GM23338 (cell line): Measurements from ENCODE around the gene PCSK1. TPM values are rescaled to one million over a fixed set of nuclear protein-coding genes. Genes with fewer than 3 reads are reported as not detected.

Experiments
- ATAC-seq: fragments of 200-7000 bp; cut with Tn5 transposase; 3 replicates; pipeline ENCODE4 v1.9.1; 2020
- DNase-seq: peaks from one replicate; pipeline ENCODE4 v3.0.0-alpha.2; 2015; ENCODE audit warnings: low spot score
- H2AFZ ChIP-seq: fragments of 200-600 bp; sonication (generic); 2 replicates; pipeline ENCODE4 v1.8.0; 2016; ENCODE audit warnings: antibody characterized with exemption, mild to moderate bottlenecking, moderate library complexity
- H3F3A ChIP-seq: fragments of 200-600 bp; sonication (generic); replicated peaks from 2 replicates; pipeline ENCODE4 v1.8.0; 2017; ENCODE audit warnings: antibody characterized with exemption, mixed run types, low read depth
- H3K27ac ChIP-seq: fragments of 200-600 bp; sonication (generic); 2 replicates; pipeline ENCODE4 v1.6.1; 2016; ENCODE audit warnings: low read depth
- H3K27me3 ChIP-seq: fragments of 200-600 bp; sonication (generic); 2 replicates; pipeline ENCODE4 v1.8.0; 2016; ENCODE audit warnings: mild to moderate bottlenecking, mixed run types, moderate library complexity; ENCODE audit not compliant: insufficient read depth
- H3K36me3 ChIP-seq: fragments of 200-600 bp; sonication (generic); 2 replicates; pipeline ENCODE4 v1.8.0; 2016; ENCODE audit warnings: mild to moderate bottlenecking; ENCODE audit not compliant: insufficient read depth
- H3K4me1 ChIP-seq: fragments of 200-600 bp; sonication (generic); 2 replicates; pipeline ENCODE4 v1.8.0; 2016; ENCODE audit warnings: mild to moderate bottlenecking, moderate library complexity; ENCODE audit not compliant: insufficient read depth
- H3K4me2 ChIP-seq: fragments of 200-600 bp; sonication (generic); 2 replicates; pipeline ENCODE4 v1.7.1; 2017; ENCODE audit warnings: mixed run types
- H3K4me3 ChIP-seq: fragments of 200-600 bp; sonication (generic); 2 replicates; pipeline ENCODE4 v1.6.1; 2016; ENCODE audit warnings: mixed run types
- H3K79me2 ChIP-seq: fragments of 200-600 bp; sonication (generic); replicated peaks from 2 replicates; pipeline ENCODE4 v1.8.0; 2017; ENCODE audit warnings: mild to moderate bottlenecking; ENCODE audit not compliant: insufficient read depth
- H3K9me2 ChIP-seq: fragments of 200-600 bp; sonication (generic); 2 replicates; pipeline ENCODE4 v1.8.0; 2017; ENCODE audit not compliant: insufficient read depth
- H4K20me1 ChIP-seq: fragments of 200-600 bp; sonication (generic); replicated peaks from 2 replicates; pipeline ENCODE4 v1.8.0; 2017; ENCODE audit warnings: mild to moderate bottlenecking; ENCODE audit not compliant: insufficient read depth
- H3K27ac Mint-ChIP-seq: 2 replicates; pipeline ENCODE4 v1.8.0; 2020; ENCODE audit warnings: inconsistent platforms, mild to moderate bottlenecking, moderate library complexity, mixed read lengths
- H3K27me3 Mint-ChIP-seq: 3 replicates; pipeline ENCODE4 v1.8.0; 2022; ENCODE audit warnings: low read depth, mild to moderate bottlenecking, moderate library complexity, mixed read lengths, inconsistent platforms; ENCODE audit not compliant: insufficient read depth, poor library complexity
- H3K36me3 Mint-ChIP-seq: 3 replicates; pipeline ENCODE4 v1.8.0; 2021; ENCODE audit warnings: low read depth, mild to moderate bottlenecking, inconsistent platforms, moderate library complexity, mixed read lengths
- H3K4me1 Mint-ChIP-seq: 3 replicates; pipeline ENCODE4 v1.8.0; 2020; ENCODE audit warnings: mild to moderate bottlenecking, inconsistent platforms, mixed read lengths
- H3K4me3 Mint-ChIP-seq: 3 replicates; pipeline ENCODE4 v1.8.0; 2021; ENCODE audit warnings: moderate library complexity, mild to moderate bottlenecking, inconsistent platforms, mixed read lengths
- H3K9me3 Mint-ChIP-seq: 3 replicates; pipeline ENCODE4 v1.8.0; 2020; ENCODE audit warnings: moderate library complexity, mild to moderate bottlenecking, inconsistent platforms, mixed read lengths
- CREB1 ChIP-seq: fragments of 250-450 bp; sonication (Bioruptor Pico); IDR thresholded peaks from 2 replicates; pipeline ENCODE4 v1.5.0; 2020; ENCODE audit warnings: low read depth, mild to moderate bottlenecking, moderate library complexity
- EZH2phosphoT487 ChIP-seq: fragments of 200-600 bp; sonication (generic); IDR thresholded peaks from one replicate; pipeline ENCODE4 v1.8.1; 2018; ENCODE audit warnings: antibody characterized with exemption; ENCODE audit not compliant: unreplicated experiment
- JUNB ChIP-seq: IDR thresholded peaks from one replicate; pipeline ENCODE4 v1.6.1; 2016; ENCODE audit warnings: antibody characterized with exemption; ENCODE audit not compliant: unreplicated experiment
- POLR2AphosphoS5 ChIP-seq: IDR thresholded peaks from 2 replicates; pipeline ENCODE4 v1.6.1; 2016; ENCODE audit warnings: antibody characterized with exemption, low read depth
- ZNF114 ChIP-seq: fragments of 250-450 bp; sonication (Bioruptor Pico); IDR thresholded peaks from 2 replicates; pipeline ENCODE4 v1.5.0; 2020; ENCODE audit warnings: mild to moderate bottlenecking, moderate library complexity
- polyA plus RNA-seq: library from polyadenylated mRNA; unstranded; fragments of >200 nt; fragmentation: Nextera tagmentation; extraction: Ambion mirVana; gene quantifications from 2 replicates; pipeline ENCODE4 v1.2.1, GENCODE V29; 2016
- total RNA-seq: library from RNA; depleted of rRNA; stranded (reverse); fragments of >200 nt; shearing (Covaris generic); gene quantifications from 2 replicates; pipeline ENCODE4 v1.2.3, GENCODE V29; 2014
- TF ChIP-seq, protein P1 (sequence below): IDR thresholded peaks from one replicate; pipeline ENCODE4 v1.6.1; 2018; ENCODE audit warnings: antibody characterized with exemption; ENCODE audit not compliant: unreplicated experiment
- TF ChIP-seq, protein P2 (sequence below): IDR thresholded peaks from 2 replicates; pipeline ENCODE4 v1.6.1; 2016; ENCODE audit warnings: antibody characterized with exemption

PCSK1 gene
- total and polyA plus RNA-seq, 2 experiments from 2014 or later: 2.3 to 2.7 TPM

DNA sequence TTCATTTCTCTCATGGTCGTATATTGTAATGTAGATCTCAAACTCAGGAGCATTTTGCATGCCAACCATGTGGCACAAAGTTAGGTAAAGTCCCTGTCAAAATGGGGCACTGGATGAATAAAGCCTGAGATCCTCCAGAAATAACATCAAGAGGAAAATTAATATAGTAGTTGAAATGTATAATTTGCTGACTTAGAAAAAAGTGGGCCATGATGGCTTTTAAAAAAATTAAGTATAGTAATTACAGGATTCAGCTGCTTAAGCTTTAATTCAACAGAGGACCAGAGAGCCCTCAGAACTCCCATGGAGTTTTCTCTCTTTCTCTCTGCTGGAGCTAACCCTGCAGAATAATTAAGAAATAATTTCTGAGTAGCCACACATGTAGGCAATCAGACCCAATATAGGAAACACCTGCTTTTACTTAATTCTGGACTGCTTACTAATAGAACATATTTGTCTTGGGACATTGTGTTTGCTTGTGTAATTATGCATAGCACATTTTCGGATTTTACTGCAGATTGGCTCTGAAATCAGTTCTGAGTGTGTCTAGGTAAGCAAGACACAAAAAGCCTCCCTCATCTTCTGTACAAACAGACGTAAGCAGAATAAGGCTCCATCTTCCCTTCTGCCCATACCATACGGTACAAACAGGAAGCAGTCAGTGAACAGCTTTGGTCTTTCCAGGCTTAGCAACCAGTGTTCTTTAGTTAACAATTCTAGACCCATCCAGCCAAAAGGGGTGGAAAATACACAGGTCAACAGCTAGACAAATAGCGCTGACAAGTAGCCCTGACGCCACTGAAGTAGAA is 26.5 kb upstream of the PCSK1 start (continued):
- TF ChIP-seq, protein P1, sequence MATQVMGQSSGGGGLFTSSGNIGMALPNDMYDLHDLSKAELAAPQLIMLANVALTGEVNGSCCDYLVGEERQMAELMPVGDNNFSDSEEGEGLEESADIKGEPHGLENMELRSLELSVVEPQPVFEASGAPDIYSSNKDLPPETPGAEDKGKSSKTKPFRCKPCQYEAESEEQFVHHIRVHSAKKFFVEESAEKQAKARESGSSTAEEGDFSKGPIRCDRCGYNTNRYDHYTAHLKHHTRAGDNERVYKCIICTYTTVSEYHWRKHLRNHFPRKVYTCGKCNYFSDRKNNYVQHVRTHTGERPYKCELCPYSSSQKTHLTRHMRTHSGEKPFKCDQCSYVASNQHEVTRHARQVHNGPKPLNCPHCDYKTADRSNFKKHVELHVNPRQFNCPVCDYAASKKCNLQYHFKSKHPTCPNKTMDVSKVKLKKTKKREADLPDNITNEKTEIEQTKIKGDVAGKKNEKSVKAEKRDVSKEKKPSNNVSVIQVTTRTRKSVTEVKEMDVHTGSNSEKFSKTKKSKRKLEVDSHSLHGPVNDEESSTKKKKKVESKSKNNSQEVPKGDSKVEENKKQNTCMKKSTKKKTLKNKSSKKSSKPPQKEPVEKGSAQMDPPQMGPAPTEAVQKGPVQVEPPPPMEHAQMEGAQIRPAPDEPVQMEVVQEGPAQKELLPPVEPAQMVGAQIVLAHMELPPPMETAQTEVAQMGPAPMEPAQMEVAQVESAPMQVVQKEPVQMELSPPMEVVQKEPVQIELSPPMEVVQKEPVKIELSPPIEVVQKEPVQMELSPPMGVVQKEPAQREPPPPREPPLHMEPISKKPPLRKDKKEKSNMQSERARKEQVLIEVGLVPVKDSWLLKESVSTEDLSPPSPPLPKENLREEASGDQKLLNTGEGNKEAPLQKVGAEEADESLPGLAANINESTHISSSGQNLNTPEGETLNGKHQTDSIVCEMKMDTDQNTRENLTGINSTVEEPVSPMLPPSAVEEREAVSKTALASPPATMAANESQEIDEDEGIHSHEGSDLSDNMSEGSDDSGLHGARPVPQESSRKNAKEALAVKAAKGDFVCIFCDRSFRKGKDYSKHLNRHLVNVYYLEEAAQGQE: no peak
- TF ChIP-seq POLR2AphosphoS5 (no peak), EZH2phosphoT487 (no peak)
- TF ChIP-seq, protein P2, sequence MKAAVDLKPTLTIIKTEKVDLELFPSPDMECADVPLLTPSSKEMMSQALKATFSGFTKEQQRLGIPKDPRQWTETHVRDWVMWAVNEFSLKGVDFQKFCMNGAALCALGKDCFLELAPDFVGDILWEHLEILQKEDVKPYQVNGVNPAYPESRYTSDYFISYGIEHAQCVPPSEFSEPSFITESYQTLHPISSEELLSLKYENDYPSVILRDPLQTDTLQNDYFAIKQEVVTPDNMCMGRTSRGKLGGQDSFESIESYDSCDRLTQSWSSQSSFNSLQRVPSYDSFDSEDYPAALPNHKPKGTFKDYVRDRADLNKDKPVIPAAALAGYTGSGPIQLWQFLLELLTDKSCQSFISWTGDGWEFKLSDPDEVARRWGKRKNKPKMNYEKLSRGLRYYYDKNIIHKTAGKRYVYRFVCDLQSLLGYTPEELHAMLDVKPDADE: no peak

DNA sequence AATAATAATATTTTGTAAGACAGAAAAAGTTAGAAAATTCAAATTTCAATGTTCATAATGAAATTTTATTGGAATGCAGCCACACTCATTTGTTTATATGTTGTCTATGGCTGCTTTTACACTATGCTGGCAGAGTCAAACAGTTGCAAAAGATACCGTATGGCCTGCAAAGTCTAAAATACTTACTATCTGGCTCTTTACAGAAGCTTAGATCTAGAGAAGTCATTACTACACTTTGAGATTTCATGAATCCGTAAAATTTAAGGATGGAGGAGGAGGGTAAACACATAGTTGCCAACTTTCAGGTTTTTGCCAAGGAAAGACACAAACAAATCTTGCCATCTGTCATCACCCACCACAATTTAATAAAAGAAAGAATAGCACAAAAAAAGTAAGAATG is 25.1 kb upstream of the PCSK1 start:
- ATAC-seq: no peak

More for the DNA sequence above, 25.1 kb upstream of the PCSK1 start:
- Mint-ChIP-seq H3K36me3 (no peaks in the 10 kb centered on the region), H3K27ac (no peak overlapping the region), H3K4me3 (no peak overlapping the region), H3K4me1 (peaks cover 18% of the 10 kb centered on the region), H3K9me3 (no peaks in the 10 kb centered on the region), H3K27me3 (peaks cover 2% of the 10 kb centered on the region)
- H3K27me3 ChIP-seq: no peaks in the 10 kb centered on the region
- no peak for DNase-seq
- no peak overlapping the region for H3K4me2 ChIP-seq
- H3K36me3 ChIP-seq: no peaks in the 10 kb centered on the region
- TF ChIP-seq ZNF114 (CRISPR knock-in tag) (no peak), CREB1 (CRISPR knock-in tag) (no peak), JUNB (no peak)
- TF ChIP-seq, protein P2: no peak
- TF ChIP-seq, protein P1: no peak
- H3K9me2 ChIP-seq: 0 out of 2 replicates have a peak, but pooled peaks cover 9% of the 10 kb centered on the region
- no peak overlapping the region for H2AFZ ChIP-seq
- H3K4me1 ChIP-seq: peaks cover 7% of the 10 kb centered on the region
- no peaks in the 10 kb centered on the region for H3F3A ChIP-seq
- H3K4me3 ChIP-seq: no peak overlapping the region
- no peak overlapping the region for H3K27ac ChIP-seq
- no peaks in the 10 kb centered on the region for H3K79me2 ChIP-seq
- H4K20me1 ChIP-seq: no peaks in the 10 kb centered on the region
